Thoracic aorta (tissue), 2 donors: ENCODE data around the gene RTKN. TPM values are rescaled to one million over a fixed set of nuclear protein-coding genes. Genes with fewer than 3 reads are reported as not detected.

Experiments
- ATAC-seq: fragments of 150-250 bp; one replicate; pipeline ENCODE4 v1.8.0; 2017; ENCODE audit warnings: low read depth; ENCODE audit not compliant: insufficient number of reproducible peaks, low FRiP score
- DNase-seq: peaks from one replicate; pipeline ENCODE4 v3.0.0-alpha.2; 2020; ENCODE audit warnings: low spot score
- H3K27ac ChIP-seq, 2 donors: fragments of 200-600 bp; sonication (generic); 1 replicate in 1 of 2; 2 replicates in 1 of 2; pipeline ENCODE4 v1.5.1; 2016; ENCODE audit warnings: mild to moderate bottlenecking in 2 of 2, moderate library complexity in 2 of 2
- H3K27me3 ChIP-seq: fragments of 200-600 bp; sonication (generic); replicated peaks from 2 replicates; pipeline ENCODE4 v1.6.0; 2016; ENCODE audit warnings: mild to moderate bottlenecking; ENCODE audit not compliant: insufficient read depth
- H3K36me3 ChIP-seq: fragments of 200-600 bp; sonication (generic); one replicate; pipeline ENCODE4 v1.5.1; 2016
- H3K4me1 ChIP-seq, 2 donors: fragments of 200-600 bp; sonication (generic); 1 replicate in 1 of 2; 2 replicates in 1 of 2; pipeline versions ENCODE4 v1.5.1 to v1.6.0; 2016; ENCODE audit warnings: low read depth in 2 of 2, mild to moderate bottlenecking in 1 of 2; ENCODE audit not compliant: control insufficient read depth in 1 of 2
- H3K4me3 ChIP-seq: fragments of 200-600 bp; sonication (generic); 2 replicates; pipeline ENCODE4 v1.5.1; 2016; ENCODE audit warnings: mild to moderate bottlenecking
- H3K9me3 ChIP-seq: fragments of 200-600 bp; sonication (generic); 2 replicates; pipeline ENCODE4 v1.5.1; 2016
- total RNA-seq, 2 donors: library from RNA; depleted of rRNA; stranded (reverse); fragments of >200 nt; gene quantifications; one replicate each; pipeline versions ENCODE4 v1.1.0 to v1.2.3, GENCODE V29; 2016
- TF ChIP-seq, protein P1 (sequence below): fragments of 200-600 bp; sonication (generic); IDR thresholded peaks from one replicate; pipeline ENCODE4 v1.5.1; 2019; ENCODE audit warnings: antibody characterized with exemption

The RTKN gene
- total RNA-seq, 2 donors from 2014 or later = 23.2 to 25.6 TPM

DNA sequence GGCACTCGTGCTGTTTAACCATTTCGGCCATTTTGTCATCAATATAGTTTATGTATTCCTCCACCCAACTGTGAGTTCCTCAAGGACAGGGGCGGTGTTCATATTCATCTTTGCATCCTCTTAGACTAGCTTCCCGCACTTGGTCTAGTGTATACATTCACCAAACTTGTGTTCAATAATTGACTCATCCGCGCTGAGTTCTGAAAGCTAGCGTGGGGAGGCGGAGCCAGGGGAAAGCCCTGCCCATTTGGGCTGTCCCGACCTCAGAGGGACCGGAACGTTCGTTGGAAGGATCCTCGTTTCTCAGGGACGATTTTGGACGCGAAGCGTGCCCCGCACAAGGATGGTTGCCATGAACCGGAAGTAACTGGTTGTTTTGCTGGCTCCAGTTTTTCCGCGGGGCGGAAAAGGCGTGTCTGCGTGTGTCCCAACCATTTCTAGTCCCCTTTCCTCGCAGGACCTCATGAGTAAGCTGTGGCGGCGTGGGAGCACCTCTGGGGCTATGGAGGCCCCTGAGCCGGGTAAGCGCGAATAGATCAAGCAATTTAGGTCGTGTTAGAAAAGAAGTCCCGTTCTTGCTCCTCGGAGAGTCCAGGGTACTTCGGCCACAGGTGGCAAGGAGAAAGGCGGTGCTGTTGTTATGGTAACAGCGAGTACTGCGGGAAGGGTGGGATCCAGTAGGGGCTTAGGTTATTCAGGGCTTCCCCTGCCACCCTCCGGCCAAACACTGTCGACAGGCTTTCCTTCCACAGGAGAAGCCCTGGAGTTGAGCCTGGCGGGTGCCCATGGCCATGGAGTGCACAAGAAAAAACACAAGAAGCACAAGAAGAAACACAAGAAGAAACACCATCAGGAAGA, 13.1 kb upstream of the RTKN start, which contains the start of gene INO80B:
TSS of gene INO80B (plus strand) at position 434 of the 858 bp plus-strand sequence. CDS start at position 464, 30 bp downstream.
- DNase-seq (peak; percentile 82), ATAC-seq (peak; percentile 63)
- peak within 1 kb of the TSS; percentile 75 for H3K4me3 ChIP-seq
- peaks cover 22 to 35% of the 10 kb centered on the region in 2 donors for H3K4me1 ChIP-seq
- no peaks in the 10 kb centered on the region for H3K36me3 ChIP-seq
- H3K27ac ChIP-seq = peak within 1 kb of the TSS in 1 of 2 donors; percentile 46
- TF ChIP-seq, protein P1, sequence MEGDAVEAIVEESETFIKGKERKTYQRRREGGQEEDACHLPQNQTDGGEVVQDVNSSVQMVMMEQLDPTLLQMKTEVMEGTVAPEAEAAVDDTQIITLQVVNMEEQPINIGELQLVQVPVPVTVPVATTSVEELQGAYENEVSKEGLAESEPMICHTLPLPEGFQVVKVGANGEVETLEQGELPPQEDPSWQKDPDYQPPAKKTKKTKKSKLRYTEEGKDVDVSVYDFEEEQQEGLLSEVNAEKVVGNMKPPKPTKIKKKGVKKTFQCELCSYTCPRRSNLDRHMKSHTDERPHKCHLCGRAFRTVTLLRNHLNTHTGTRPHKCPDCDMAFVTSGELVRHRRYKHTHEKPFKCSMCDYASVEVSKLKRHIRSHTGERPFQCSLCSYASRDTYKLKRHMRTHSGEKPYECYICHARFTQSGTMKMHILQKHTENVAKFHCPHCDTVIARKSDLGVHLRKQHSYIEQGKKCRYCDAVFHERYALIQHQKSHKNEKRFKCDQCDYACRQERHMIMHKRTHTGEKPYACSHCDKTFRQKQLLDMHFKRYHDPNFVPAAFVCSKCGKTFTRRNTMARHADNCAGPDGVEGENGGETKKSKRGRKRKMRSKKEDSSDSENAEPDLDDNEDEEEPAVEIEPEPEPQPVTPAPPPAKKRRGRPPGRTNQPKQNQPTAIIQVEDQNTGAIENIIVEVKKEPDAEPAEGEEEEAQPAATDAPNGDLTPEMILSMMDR = no peak
- no peaks in the 10 kb centered on the region for H3K27me3 ChIP-seq
- no peaks in the 10 kb centered on the region for H3K9me3 ChIP-seq

DNA sequence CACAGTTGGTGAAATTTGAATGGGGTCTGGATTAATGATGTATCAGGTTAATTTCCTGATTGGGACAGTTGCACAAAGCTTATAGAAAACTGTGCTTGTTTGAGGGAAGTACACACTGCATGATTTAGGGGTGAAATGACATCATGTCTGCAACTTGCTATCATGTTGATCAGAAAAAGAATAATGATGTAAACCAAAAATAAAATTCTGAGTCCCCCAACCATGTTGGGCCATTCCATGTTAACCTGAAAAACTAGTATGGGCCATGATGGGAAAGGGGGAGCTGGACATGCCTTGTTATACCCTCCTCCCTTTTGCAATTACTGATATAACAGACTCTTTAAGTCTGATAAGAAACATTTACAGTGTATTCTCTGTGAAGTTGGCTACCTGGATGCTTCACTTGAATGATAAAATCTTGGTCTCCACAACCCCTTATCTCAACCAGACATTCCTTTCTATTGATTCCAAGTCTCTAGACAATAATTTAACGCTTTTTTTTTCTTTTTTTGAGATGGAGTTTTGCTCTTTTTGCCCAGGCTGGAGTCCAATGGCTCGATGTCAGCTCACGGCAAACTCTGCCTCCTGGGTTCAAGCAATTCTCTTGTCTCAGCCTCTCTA, 8.9 kb upstream of the RTKN start:
- no peaks in the 10 kb centered on the region for H3K36me3 ChIP-seq
- ATAC-seq = no peak
- no peaks in the 10 kb centered on the region for H3K9me3 ChIP-seq
- peaks cover 5 to 7% of the 10 kb centered on the region in 2 donors for H3K4me1 ChIP-seq
- no peak for DNase-seq
- TF ChIP-seq, protein P1 = no peak
- H3K27me3 ChIP-seq = no peaks in the 10 kb centered on the region
- no peak overlapping the region for H3K27ac ChIP-seq
- no peak overlapping the region for H3K4me3 ChIP-seq

DNA sequence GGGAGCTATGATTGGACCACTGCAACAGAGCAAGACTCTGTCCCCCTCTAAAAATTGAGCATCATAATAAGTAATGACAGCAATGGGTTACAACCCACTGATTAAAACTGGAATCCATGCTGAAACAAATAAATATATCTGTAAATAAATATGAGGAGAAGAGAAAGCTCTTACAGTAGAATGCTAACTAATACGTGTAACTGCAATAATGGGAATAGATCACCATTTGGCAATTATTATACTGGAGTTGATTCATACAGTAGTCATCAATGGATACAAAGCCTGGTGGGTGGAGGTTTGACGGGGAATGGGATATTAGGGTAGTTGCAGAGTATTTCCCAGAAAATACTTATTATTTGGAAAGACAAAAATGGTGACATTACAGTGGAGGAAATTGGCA, 7.0 kb upstream of the RTKN start:
- ATAC-seq (no peak), DNase-seq (no peak)
- peaks cover 0 to 4% of the 10 kb centered on the region in 2 donors for H3K4me1 ChIP-seq
- no peaks in the 10 kb centered on the region for H3K9me3 ChIP-seq
- no peak overlapping the region for H3K4me3 ChIP-seq
- H3K36me3 ChIP-seq = no peaks in the 10 kb centered on the region
- TF ChIP-seq, protein P1 = no peak
- no peak overlapping the region for H3K27ac ChIP-seq
- no peaks in the 10 kb centered on the region for H3K27me3 ChIP-seq

DNA sequence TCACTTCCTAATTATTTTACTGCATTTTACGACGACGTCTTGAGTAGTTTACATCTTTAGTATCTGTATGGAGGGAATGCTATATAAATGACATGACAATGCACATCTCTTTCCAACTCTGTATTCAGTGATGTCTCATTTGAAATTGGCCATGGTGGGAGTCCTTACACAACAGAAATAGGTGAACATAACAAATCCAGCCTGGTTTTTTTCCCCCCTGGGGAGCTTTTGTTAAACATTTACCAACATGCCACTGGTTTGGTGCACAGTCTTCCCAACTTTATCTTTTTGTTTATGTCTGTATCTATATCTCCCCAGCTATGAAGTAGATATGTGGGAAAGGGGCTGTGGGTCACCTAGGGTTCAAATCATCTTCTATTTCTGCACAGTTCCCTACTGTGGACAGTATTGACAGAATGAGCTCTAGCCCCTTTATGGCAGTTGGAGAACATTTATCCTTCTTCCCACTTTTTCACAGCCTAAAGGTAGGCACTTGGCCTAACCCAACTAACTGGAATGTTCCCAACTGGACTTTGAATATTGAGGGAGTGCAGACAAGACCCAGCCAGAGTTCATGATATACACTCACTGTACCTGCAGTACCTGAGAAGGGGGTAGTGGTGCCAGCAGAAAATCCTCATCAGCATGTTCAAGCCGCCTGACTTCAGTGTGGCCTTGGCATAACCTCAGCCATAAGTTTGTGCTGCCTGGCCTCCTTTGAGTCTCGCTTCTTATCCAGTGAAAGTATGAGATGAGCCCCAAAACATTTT, 5.7 kb upstream of the RTKN start:
- Histone ChIP-seq H3K9me3 (no peaks in the 10 kb centered on the region), H3K4me1 (peaks cover 0 to 6% of the 10 kb centered on the region in 2 donors), H3K27me3 (no peaks in the 10 kb centered on the region), H3K4me3 (no peak overlapping the region), H3K36me3 (no peaks in the 10 kb centered on the region), H3K27ac (no peak overlapping the region)
- DNase-seq = no peak
- TF ChIP-seq, protein P1 = no peak
- no peak for ATAC-seq
